ENCODE data around the gene CDH4.

Gene CDH4

GRCh38 chr20:61701802-61702201, 449.7 kb downstream of the CDH4 start:
- no peak for DNase-seq

GRCh38 chr20:61702246-61702645, 450.2 kb downstream of the CDH4 start:
- DNase-seq: no peak

DNA sequence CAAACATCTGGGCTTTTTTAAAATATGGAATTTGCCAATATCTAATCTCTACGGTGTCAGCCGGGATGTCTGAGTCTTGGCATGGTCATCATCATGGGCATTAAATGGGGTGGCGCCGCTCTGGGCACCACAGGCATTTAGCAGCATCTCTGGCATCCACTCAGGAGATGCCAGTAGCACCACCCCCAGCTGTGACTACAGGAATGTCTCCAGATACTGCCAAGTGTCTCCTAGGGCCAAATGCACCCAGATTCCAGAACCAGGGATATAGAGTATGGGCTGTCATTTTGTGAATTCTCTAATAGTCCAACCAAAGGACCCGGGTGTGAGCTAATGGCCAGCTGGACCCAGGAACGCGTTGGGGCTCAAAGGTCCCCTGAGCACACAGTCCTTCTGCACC, 452.6 kb downstream of the CDH4 start:
- DNase-seq: no peak

DNA sequence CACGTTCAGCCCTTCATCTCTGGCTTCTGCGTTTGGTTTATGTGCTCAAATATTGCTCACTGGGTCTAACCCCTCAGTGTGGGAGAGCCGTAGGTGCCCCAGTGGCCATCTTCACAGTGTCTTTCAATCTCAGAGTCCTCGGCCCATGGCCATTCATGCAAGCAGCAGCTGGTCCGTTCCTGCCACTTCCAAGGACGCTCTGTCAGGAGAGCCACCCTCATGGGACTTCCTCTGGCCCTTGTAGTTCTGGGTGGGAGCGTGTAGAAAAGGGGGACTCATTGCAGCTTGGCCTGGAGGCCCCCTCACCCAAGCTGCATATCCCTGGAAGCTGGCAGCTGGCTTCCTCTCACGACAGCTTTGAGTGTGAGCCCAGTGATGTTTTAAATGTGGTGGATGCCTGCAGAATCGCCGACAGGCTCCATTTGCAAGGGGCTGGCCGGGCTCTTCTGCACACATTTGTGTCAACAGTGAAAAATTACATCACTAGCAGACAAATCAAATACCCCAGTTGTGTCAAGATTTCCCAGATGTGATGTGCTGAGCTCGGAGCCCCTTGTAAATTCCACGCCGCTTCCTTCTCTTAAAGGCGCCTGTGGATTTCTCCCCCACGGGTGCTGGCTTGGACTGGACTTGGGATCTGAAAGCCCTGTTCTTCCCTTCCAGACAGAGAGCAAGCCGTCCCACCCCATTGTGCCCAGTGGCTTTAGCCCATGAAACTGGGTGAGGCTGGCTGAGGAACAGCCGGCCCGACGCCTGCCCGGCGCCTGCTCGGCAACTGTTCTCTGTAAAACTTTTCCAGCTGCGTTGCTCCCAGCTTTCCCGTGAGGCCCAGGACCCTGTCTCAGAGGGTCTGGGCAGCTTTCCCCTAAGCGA, 453.6 kb downstream of the CDH4 start:
- DNase-seq: no peak

DNA sequence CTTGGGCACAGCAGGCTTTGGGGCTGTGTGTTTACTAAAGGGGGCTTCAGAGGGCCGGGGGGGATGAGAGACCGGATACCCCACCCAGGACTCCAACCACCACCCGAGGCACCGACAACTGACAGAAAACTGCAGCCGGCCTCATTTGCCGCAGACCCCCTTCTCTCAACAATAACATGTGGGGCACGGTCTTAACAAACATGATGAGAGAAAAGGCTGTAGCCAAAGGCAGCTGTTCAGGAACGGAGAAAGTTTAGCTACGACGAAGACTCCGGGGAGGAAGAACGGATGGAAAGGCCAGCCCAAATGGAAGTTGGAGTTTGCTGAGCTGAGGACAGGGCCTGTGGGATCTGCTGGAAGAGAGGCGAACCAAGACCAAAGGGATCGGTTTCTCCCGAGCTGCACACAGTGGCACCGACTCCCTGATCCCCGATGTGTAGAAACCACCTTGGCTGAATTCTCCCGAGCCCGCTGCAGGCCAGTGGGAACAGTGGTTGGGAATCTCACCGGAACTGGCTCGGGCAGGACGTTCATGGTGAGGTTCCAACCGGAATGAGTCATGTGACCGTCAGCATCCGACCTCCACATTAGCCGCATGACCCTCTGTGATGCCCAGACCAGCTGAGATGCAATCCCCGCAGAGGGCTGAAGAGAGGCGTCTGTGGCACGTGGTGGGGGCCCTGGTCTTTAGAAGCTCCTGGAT, 454.3 kb downstream of the CDH4 start:
- DNase-seq: no peak

- no peak for DNase-seq
Observed at GRCh38 chr20:61708891-61709290, 456.8 kb downstream of the CDH4 start.

GRCh38 chr20:61710108-61710507, 458.0 kb downstream of the CDH4 start:
- no peak for DNase-seq

DNA sequence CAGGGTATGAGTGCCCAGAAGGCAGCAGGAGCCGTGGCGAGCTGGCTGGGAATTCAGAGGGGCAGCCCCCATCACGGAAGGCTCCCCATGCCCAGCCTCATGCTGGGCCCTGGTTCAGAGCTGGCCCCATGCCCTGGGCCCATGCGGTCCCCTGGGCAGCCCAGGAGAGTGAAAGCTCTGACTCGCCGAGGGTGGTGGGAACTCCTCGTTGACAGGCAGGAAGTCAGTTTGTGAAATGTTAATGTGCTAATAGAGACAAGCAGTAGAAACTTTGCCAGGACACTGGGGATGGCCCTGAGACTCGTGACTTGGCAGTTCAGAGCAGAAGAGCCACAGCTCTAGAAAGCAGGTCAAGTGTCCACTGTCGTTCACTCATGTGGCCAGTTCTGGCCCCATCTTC, 460.6 kb downstream of the CDH4 start:
- no peak for DNase-seq

GRCh38 chr20:61718361-61719005, 466.4 kb downstream of the CDH4 start:
- DNase-seq: no peak

DNA sequence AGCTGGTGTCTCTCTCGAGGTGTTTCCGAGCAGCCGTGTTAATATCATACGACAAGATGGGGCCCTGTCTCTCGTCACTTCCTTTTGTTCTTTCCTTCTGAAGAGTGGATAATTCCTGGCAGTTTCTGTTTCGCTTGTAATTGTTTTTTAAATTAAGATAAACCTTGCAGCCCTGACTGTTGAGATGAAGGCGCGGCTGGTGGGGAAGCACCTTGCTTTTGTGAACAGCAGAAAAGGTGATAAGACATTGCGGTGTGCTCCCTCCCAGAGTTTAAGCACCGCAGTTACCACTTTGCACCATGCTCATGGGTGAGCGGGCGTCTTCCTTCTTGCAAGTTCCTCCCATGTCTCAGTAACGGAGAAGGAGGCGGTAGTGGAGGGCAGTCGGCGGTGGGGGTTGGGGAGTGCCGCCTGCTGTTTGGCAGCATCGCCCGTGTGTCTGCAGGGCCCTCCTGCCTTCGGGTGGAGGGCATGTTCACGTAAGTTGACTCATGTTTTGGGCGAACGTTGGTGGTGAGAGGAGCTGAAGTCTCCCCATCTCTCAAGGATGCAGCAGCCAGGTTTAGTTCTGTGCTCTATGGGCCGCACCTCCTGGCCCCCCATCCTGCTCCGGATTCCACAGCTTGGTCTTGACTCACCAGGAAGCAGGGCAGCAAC, 467.8 kb downstream of the CDH4 start:
- no peak for DNase-seq

DNA sequence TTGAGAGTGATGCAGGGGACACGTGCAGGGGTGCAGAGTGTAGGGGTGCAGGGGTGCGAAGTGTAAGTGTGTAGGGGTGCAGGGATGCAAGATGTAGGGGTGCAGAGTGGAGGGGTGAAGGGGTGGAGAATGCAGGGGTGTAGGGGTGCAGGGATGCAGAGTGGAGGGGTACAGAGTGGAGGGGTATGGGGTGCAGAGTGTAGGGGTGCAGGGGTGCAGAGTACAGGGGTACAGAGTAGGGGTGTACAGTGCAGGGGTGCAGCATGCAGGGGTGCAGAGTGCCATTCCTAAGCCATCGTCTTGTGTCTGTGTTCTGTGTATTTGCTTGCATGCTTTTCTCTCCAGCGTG, 468.3 kb downstream of the CDH4 start:
- DNase-seq: no peak

DNA sequence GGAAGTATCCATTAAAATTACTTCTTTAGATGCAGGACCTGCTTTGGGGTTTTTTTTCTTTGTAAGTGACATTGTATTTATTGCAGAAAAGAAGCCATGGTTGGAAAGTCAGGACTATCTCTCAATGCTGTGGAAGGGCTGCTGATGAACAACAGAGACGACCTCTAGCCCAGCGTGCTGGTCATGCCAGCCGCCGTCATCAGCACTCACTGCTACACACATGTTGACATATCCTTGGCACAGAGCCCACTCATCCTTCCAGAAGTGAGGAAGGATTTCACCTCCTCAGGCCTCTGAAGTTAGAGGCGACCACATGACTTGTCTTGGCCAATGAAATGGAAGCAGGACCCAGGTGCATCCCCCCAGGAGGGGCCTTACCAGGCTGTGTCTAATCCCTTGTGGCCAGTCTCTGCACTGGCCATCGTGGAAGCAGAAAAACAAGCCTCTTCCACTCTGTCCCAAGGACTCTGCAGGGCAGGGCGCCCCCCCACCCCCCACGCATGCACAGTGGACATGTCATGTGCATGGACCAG, 470.2 kb downstream of the CDH4 start:
- DNase-seq: no peak

- DNase-seq: no peak
Observed at GRCh38 chr20:61723529-61724257, 471.6 kb downstream of the CDH4 start.

DNA sequence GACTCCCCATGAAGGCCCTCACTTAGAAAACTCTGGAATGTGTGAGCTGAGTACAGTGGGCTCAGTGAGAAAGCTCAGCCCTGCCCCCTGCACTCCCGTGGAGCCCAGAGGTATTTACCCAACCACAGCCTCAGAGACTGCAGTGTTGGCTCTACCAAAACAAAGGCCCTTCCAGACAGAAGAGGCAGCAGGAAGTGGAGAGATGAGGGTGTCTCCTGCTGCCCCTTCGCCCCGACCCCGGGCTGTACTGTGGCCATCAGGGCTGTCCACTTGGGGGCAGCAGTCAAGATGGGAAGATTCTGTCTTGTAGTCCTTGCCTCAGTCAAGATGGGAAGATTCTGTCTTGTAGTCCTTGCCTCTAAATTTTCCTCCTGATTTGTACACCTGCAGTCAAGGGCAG, 472.3 kb downstream of the CDH4 start:
- DNase-seq: no peak

GRCh38 chr20:61725145-61725544, 473.1 kb downstream of the CDH4 start:
- DNase-seq: no peak

DNA sequence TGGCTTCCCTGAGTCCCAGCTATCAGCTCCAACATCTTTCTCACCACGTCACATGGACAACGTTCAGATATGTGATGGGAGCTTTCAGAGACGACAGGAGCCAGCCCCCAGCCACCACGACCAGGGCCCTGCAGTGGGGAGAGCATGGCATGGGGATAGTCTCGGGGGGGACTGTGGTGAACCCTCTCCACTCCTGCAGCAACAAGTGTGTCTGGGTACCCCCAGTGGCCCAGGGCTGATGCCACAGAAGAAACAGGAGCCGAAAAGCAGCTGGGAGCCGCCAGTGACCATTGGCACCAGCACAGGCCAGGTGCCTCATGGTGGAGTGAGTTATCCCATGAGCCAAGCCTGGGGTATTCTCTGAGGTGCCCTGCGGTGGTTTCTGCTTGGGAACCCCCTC, 473.9 kb downstream of the CDH4 start:
- DNase-seq: no peak

DNA sequence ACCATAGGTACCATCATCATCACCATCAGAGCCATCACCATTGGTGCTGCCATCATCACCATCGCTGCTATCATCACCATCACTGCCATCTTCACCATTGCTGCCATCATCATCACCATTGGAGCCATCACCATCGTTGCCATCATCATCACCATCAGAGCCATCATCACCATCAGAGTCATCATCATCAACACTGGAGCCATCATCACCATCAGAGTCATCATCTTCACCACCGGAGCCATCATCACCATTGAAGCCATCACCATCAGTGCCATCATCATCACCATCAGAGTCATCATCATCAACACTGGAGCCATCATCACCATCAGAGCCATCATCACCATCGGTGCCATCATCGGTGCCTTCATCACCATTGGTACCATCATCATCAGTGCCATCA, 474.9 kb downstream of the CDH4 start:
- no peak for DNase-seq

DNA sequence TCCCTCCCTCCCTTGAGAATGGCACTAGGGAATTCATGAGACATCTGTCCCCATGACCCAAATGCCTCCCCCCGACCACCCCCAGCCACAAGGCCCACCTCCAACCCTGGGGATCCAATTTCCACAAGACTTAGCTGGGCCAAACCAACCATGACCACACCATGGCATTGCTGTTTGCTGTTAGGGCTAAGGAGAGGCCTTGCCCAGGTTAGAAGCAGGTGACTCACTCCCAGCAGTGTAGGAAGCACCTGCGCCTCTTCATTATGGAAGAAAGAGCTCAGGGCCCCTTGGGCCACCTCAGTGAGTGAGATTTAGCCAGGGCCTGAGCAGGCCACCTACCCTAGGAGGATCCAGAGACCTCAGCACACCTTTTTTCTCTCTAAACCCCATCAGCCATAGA, 475.7 kb downstream of the CDH4 start:
- no peak for DNase-seq

- no peak for DNase-seq
Observed at GRCh38 chr20:61728326-61728725, 476.3 kb downstream of the CDH4 start.

- DNase-seq: no peak
Observed at GRCh38 chr20:61728786-61729770, 477.0 kb downstream of the CDH4 start.

Data from effector CD8-positive, alpha-beta T cell (primary cell).